K562 (cell line): ENCODE measurements around the gene KCNJ9. TPM values are rescaled to one million over a fixed set of nuclear protein-coding genes. Genes with fewer than 3 reads are reported as not detected.

Source experiments
- ARID2 ChIP-seq: fragments of 450-650 bp; IDR thresholded peaks from 2 replicates; pipeline ENCODE4 v1.6.1; 2017; ENCODE audit warnings: antibody characterized with exemption, mild to moderate bottlenecking
- BCL6 ChIP-seq: fragments of 250-450 bp; sonication (Bioruptor Pico); IDR thresholded peaks from 2 replicates; pipeline ENCODE4 v1.4.0; 2020
- BRD9 ChIP-seq: fragments of 450-650 bp; IDR thresholded peaks from 2 replicates; pipeline ENCODE4 v1.6.1; 2018; ENCODE audit warnings: low read depth; ENCODE audit not compliant: partially characterized antibody
- CEBPB ChIP-seq: fragments of 450-650 bp; IDR thresholded peaks from 2 replicates; pipeline ENCODE4 v1.6.1; 2016; ENCODE audit warnings: missing genetic modification characterization, missing compliant biosample characterization
- CTCF ChIP-seq, 3 experiments: IDR thresholded peaks in 2 of 3; conservative IDR thresholded peaks in 1 of 3; 2 replicates each; pipeline ENCODE4 v1.5.1; 2011 to 2012; ENCODE audit warnings: low read length in 3 of 3, mild to moderate bottlenecking in 3 of 3, control low read depth in 2 of 3, improper control_type of control experiment in 1 of 3, inconsistent platforms in 1 of 3, low read depth in 1 of 3, mixed read lengths in 1 of 3, moderate library complexity in 1 of 3; ENCODE audit not compliant: insufficient read depth in 2 of 3
- IRF9 ChIP-seq: fragments of 450-650 bp; IDR thresholded peaks from 2 replicates; pipeline ENCODE4 v1.6.1; 2016; ENCODE audit warnings: missing biosample characterization, missing genetic modification characterization
- SMAD4 ChIP-seq: fragments of 250-450 bp; sonication (Bioruptor Pico); conservative IDR thresholded peaks from 2 replicates; pipeline ENCODE4 v1.8.0; 2021; ENCODE audit warnings: inconsistent platforms, mild to moderate bottlenecking, moderate library complexity
- UBTF ChIP-seq, 2 experiments: IDR thresholded peaks; 2 replicates each; pipeline ENCODE4 v1.6.1; 2012; ENCODE audit warnings: improper control_type of control experiment in 2 of 2, low read depth in 2 of 2, low read length in 2 of 2, borderline replicate concordance in 1 of 2
- ZNF175 ChIP-seq: fragments of 200-800 bp; sonication (Bioruptor generic); IDR thresholded peaks from 2 replicates; pipeline ENCODE4 v1.6.1; 2016; ENCODE audit warnings: low read depth, mild to moderate bottlenecking, missing genetic modification characterization, missing compliant biosample characterization
- polyA plus RNA-seq, 8 experiments: library from polyadenylated mRNA; depleted of rRNA in 4 of 8; stranded (reverse) in 5 of 8; unstranded in 3 of 8; fragments of >200 nt; fragmentation: Nextera tagmentation in 2 of 8; fragmentation: Illumina TruSeq in 1 of 8; extraction: Ambion mirVana in 2 of 8; extraction: Trizol in 1 of 8; gene quantifications; 2 replicates each; pipeline versions ENCODE4 v1.2.1 to v1.2.3, GENCODE V29; 2011 to 2014; ENCODE audit warnings: inconsistent platforms in 1 of 8, missing spikeins in 1 of 8
- total RNA-seq, 7 experiments: library from RNA; depleted of rRNA in 6 of 7; stranded (reverse); fragments of >200 nt in 6 of 7; fragmentation: Illumina TruSeq in 2 of 7; extraction: Trizol in 2 of 7; gene quantifications; 2 replicates each; pipeline versions ENCODE4 v1.2.1 to v1.2.3, GENCODE V29; 2011 to 2021; ENCODE audit warnings: low replicate concordance in 1 of 7

Gene KCNJ9
- total and polyA plus RNA-seq, 9 of the 15 experiments (the other 6 are each of a cell fraction or from before 2014, with no cell fraction given), result not detected

- TF ChIP-seq IRF9 (tag), result peak; percentile 91
- no peak for TF ChIP-seq ARID2
- TF ChIP-seq UBTF (IDR thresholded peaks at IDR 0.05; ENCODE audit: borderline replicate concordance in 1 of 2, low read depth in 2 of 2, low read length in 2 of 2), result no peak
- TF ChIP-seq SMAD4 (CRISPR knock-in tag), result peak; percentile 53
- TF ChIP-seq CTCF (IDR thresholded peaks at IDR 0.05 in 2 of 3, conservative IDR thresholded peaks at IDR 0.05 in 1 of 3; ENCODE audit: insufficient read depth in 2 of 3, low read depth in 1 of 3, low read length in 3 of 3), result peak; percentile 47 to 67 (median 59); a peak in 5 of 6 replicates
- TF ChIP-seq CEBPB (tag), result peak; percentile 87
- TF ChIP-seq BCL6, result no peak
- 0 out of 2 replicates have a peak, but pooled peaks have one; percentile 36 for TF ChIP-seq ZNF175 (CRISPR knock-in tag)
- TF ChIP-seq BRD9, result no peak
Observed at GRCh38 chr1:160108888-160109662, 27.7 kb downstream of the KCNJ9 start (continued).
